Stomach (tissue), 9 donors: Measurements from ENCODE around the gene CARMIL1. TPM values are rescaled to one million over a fixed set of nuclear protein-coding genes. Genes with fewer than 3 reads are reported as not detected.
A peak's percentile ranks its signal among the peaks of the same experiment; 100 is the strongest.

Source experiments
- DNase-seq, 2 donors: peaks; one replicate each; pipeline versions ENCODE4 v3.0.0 to v3.0.0-alpha.2; 2013 to 2019
- H3K27ac ChIP-seq, 5 donors: fragments of 200-600 bp in 4 of 5; sonication (generic) in 4 of 5; one replicate each; pipeline ENCODE4 v1.5.1; 2013 to 2019; ENCODE audit warnings: mild to moderate bottlenecking in 1 of 5, moderate library complexity in 1 of 5
- H3K27me3 ChIP-seq, 3 donors: fragments of 200-600 bp; sonication (generic); one replicate each; pipeline ENCODE4 v1.5.1; 2017 to 2019; ENCODE audit warnings: mixed run types in 1 of 3
- H3K36me3 ChIP-seq, 4 donors: fragments of 200-600 bp; sonication (generic); 1 replicate in 3 of 4; 2 replicates in 1 of 4; pipeline ENCODE4 v1.5.1; 2016 to 2019
- H3K4me1 ChIP-seq, 4 donors: fragments of 200-600 bp; sonication (generic); one replicate each; pipeline ENCODE4 v1.5.1; 2016 to 2019
- H3K4me3 ChIP-seq, 4 donors: fragments of 200-600 bp; sonication (generic) in 3 of 4; one replicate each; pipeline ENCODE4 v1.5.1; 2016 to 2019; ENCODE audit warnings: mild to moderate bottlenecking in 1 of 4
- H3K9me3 ChIP-seq, 4 donors: fragments of 200-600 bp; sonication (generic); one replicate each; pipeline ENCODE4 v1.5.1; 2016 to 2019
- EP300 ChIP-seq: sonication (generic); formaldehyde crosslinking; IDR thresholded peaks from one replicate; pipeline ENCODE4 v1.6.1; 2017; ENCODE audit warnings: antibody characterized with exemption
- POLR2A ChIP-seq, 4 donors: fragments of 450-650 bp; IDR thresholded peaks; one replicate each; pipeline ENCODE4 v1.6.1; 2016; ENCODE audit warnings: antibody characterized with exemption in 4 of 4, control low read depth in 2 of 4, mild to moderate bottlenecking in 1 of 4, moderate library complexity in 1 of 4
- POLR2AphosphoS5 ChIP-seq, 3 donors: sonication (generic); formaldehyde crosslinking; IDR thresholded peaks; one replicate each; pipeline ENCODE4 v1.6.1; 2016; ENCODE audit warnings: antibody characterized with exemption in 3 of 3
- WGBS, 5 donors: extraction: QIAGEN DNeasy Blood & Tissue Kit in 3 of 5; methylation state at CpG; one replicate each; pipeline versions ENCODE4 v1.1.5 to v1.1.7; 2013 to 2018; 5-methylcytosine and 5-hydroxymethylcytosine counted together
- intact Hi-C: fragments of 100-400 bp; cut with DNase I; formaldehyde crosslinking; loops from one replicate; pipeline ENCODE4 v1.15.1; 2023; ENCODE audit warnings: low total_unique reads
- polyA plus RNA-seq, 3 donors: library from polyadenylated mRNA; stranded (reverse); fragments of 200-250 nt; gene quantifications; one replicate each; pipeline ENCODE4 v1.2.3, GENCODE V29; 2013
- total RNA-seq, 5 donors: library from RNA; depleted of rRNA; stranded (reverse); fragments of >200 nt; gene quantifications; one replicate each; pipeline versions ENCODE4 v1.1.0 to v1.2.3, GENCODE V29; 2014 to 2016
- TF ChIP-seq, protein P1 (sequence below), 7 experiments: fragments of 450-650 bp in 4 of 7; fragments of 200-600 bp in 3 of 7; sonication (generic) in 3 of 7; IDR thresholded peaks; one replicate each; pipeline ENCODE4 v1.5.1; 2016 to 2019; ENCODE audit warnings: antibody characterized with exemption in 7 of 7, control low read depth in 2 of 7, mild to moderate bottlenecking in 1 of 7
- donor health status: healthy with polysubstance abuse.
- donor health status: Bipolar disorder and iron deficiency.
- donor health status: healthy.

CARMIL1 gene
- total and polyA plus RNA-seq, 8 donors = 10.5 to 42.7 (median 14.9) TPM

DNA sequence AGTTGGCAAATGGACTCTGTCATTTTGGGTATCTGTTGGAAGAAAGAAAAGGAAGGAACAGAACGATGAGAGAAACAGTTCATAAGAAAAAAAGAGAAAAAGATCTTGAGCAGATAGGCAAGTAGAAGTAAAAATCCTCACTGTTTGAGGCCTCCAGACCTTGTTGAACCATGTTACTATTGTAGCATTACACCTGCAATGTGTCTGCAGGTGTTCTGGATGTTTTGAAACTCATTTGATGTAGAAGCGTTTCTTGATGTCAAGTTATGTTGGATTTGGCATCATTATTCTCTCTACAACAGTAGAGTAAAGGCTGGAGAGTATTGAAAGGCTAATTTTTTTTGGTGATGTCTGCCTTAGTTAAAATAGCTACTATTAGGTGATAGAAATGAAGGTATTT lies 108.7 kb downstream of the CARMIL1 start:
- DNase-seq = no peak
- no peaks in the 10 kb centered on the region for H3K4me1 ChIP-seq
- no peak overlapping the region for H3K4me3 ChIP-seq
- TF ChIP-seq, protein P1, sequence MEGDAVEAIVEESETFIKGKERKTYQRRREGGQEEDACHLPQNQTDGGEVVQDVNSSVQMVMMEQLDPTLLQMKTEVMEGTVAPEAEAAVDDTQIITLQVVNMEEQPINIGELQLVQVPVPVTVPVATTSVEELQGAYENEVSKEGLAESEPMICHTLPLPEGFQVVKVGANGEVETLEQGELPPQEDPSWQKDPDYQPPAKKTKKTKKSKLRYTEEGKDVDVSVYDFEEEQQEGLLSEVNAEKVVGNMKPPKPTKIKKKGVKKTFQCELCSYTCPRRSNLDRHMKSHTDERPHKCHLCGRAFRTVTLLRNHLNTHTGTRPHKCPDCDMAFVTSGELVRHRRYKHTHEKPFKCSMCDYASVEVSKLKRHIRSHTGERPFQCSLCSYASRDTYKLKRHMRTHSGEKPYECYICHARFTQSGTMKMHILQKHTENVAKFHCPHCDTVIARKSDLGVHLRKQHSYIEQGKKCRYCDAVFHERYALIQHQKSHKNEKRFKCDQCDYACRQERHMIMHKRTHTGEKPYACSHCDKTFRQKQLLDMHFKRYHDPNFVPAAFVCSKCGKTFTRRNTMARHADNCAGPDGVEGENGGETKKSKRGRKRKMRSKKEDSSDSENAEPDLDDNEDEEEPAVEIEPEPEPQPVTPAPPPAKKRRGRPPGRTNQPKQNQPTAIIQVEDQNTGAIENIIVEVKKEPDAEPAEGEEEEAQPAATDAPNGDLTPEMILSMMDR (IDR thresholded peaks at IDR 0.05) = no peak
- TF ChIP-seq POLR2AphosphoS5 (IDR thresholded peaks at IDR 0.05) (no peak), POLR2A (IDR thresholded peaks at IDR 0.05) (no peak), EP300 (no peak)
- intact Hi-C loops = no loop called here
- H3K27ac ChIP-seq = no peak overlapping the region
- H3K27me3 ChIP-seq = no peaks in the 10 kb centered on the region
- no peaks in the 10 kb centered on the region for H3K9me3 ChIP-seq
- 66 to 76% (median 76%) methylated on average over 2 of the region's 2 CpGs for whole genome bisulfite sequencing, 5 donors
- no peaks in the 10 kb centered on the region for H3K36me3 ChIP-seq

DNA sequence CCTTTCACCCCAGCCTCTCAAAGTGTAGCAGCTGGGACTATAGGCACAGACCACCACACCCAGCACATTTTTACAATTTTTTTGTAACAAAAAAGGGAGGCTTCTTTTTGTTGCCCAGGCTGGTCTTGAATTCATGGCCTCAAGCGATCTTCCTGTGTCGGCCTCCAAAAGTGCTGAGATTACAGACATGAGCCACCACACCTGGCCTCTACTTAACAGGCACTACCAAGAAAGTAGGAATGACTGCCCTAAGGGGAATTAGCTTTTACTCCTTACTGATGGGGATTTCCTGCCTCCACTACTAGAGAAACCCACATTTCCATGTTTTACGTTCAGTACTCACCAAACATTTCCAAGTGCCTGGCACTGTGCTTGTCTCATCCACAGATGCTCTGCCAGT lies 109.6 kb downstream of the CARMIL1 start:
- no peak overlapping the region for H3K4me3 ChIP-seq
- no peak overlapping the region for H3K27ac ChIP-seq
- no peaks in the 10 kb centered on the region for H3K4me1 ChIP-seq
- no peaks in the 10 kb centered on the region for H3K36me3 ChIP-seq
- no peak for DNase-seq
- WGBS, 5 donors = 67 to 97% (median 95%) methylated on average over 3 of the region's 3 CpGs
- no peaks in the 10 kb centered on the region for H3K27me3 ChIP-seq
- H3K9me3 ChIP-seq = no peaks in the 10 kb centered on the region
- TF ChIP-seq POLR2AphosphoS5 (IDR thresholded peaks at IDR 0.05) (no peak), EP300 (no peak), POLR2A (IDR thresholded peaks at IDR 0.05) (no peak)
- TF ChIP-seq, protein P1 (IDR thresholded peaks at IDR 0.05) = no peak
- intact Hi-C loops = no loop called here

GRCh38 chr6:25389471-25389870 lies 110.3 kb downstream of the CARMIL1 start:
- H3K9me3 ChIP-seq = no peaks in the 10 kb centered on the region
- H3K36me3 ChIP-seq = no peaks in the 10 kb centered on the region
- peak in 1 of 2 donors; percentile 37 for DNase-seq
- H3K4me1 ChIP-seq = no peaks in the 10 kb centered on the region
- no peak for TF ChIP-seq POLR2AphosphoS5 (IDR thresholded peaks at IDR 0.05)
- TF ChIP-seq, protein P1 (IDR thresholded peaks at IDR 0.05) = no peak
- TF ChIP-seq POLR2A (IDR thresholded peaks at IDR 0.05) = no peak
- no peak for TF ChIP-seq EP300
- no peaks in the 10 kb centered on the region for H3K27me3 ChIP-seq
- no peak overlapping the region for H3K4me3 ChIP-seq
- 68 to 84% (median 82%) methylated on average over 2 of the region's 2 CpGs for WGBS, 5 donors
- H3K27ac ChIP-seq = no peak overlapping the region
- intact Hi-C loops = no loop called here

GRCh38 chr6:25392372-25392771 lies 113.2 kb downstream of the CARMIL1 start:
- Histone ChIP-seq H3K9me3 (no peaks in the 10 kb centered on the region), H3K4me1 (no peaks in the 10 kb centered on the region), H3K36me3 (no peaks in the 10 kb centered on the region), H3K27ac (no peak overlapping the region), H3K27me3 (no peaks in the 10 kb centered on the region), H3K4me3 (no peak overlapping the region)
- intact Hi-C loops = no loop called here
- TF ChIP-seq POLR2AphosphoS5 (IDR thresholded peaks at IDR 0.05) = no peak
- TF ChIP-seq EP300 = no peak
- TF ChIP-seq, protein P1 (IDR thresholded peaks at IDR 0.05) = no peak
- TF ChIP-seq POLR2A (IDR thresholded peaks at IDR 0.05) = no peak
- 79 to 92% (median 81%) methylated on average over 2 of the region's 2 CpGs for WGBS, 5 donors
- no peak for DNase-seq
